ENCODE results near the gene PCDHGA10.

- TF ChIP-seq CTCF (conservative IDR thresholded peaks at IDR 0.05; ENCODE audit: low read depth, low read length) (no peak), EZH2 (IDR thresholded peaks at IDR 0.05; ENCODE audit: borderline replicate concordance, low read depth, low read length, poor library complexity, severe bottlenecking) (no peak)
Observed at GRCh38 chr5:141434006-141434405, 21.2 kb downstream of the PCDHGA10 start.
